GM18526 (cell line): ENCODE results near the gene MIXL1.

Experiments used
- POLR2A ChIP-seq: IDR thresholded peaks from 3 replicates; pipeline ENCODE4 v1.6.1; 2011; ENCODE audit not compliant: insufficient read length; ENCODE audit errors: extremely low read depth

Gene MIXL1

GRCh38 chr1:226250511-226250910 is 27.0 kb downstream of the MIXL1 start:
- no peak for TF ChIP-seq POLR2A

- no peak for TF ChIP-seq POLR2A
Observed at GRCh38 chr1:226253933-226254332, 30.5 kb downstream of the MIXL1 start.

DNA sequence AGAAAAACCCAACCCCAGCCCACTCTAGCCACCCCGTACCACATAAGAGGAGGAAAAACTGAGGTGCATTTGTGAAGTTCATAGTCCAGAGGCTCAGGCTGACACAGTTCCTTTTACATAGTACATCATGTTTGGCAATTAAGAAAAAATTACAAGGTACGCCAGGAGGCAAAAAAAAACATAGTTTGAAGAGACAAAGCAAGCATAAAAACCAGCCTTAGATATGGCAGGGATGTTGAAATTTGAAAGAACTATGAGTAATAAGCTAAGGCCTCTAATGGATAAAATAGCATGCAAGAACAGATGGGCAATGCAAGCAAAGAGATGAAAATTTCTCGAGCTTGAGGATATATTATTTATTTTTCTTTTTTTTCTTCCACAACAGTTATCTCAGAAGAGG is 31.9 kb downstream of the MIXL1 start:
- TF ChIP-seq POLR2A = no peak

- TF ChIP-seq POLR2A = no peak
Observed at GRCh38 chr1:226261818-226262217, 38.4 kb downstream of the MIXL1 start.

- TF ChIP-seq POLR2A = no peak
Observed at GRCh38 chr1:226268421-226269124, 45.1 kb downstream of the MIXL1 start.

- no peak for TF ChIP-seq POLR2A
Observed at GRCh38 chr1:226274138-226274537, 50.7 kb downstream of the MIXL1 start.

GRCh38 chr1:226276077-226276682 is 52.7 kb downstream of the MIXL1 start:
- no peak for TF ChIP-seq POLR2A
